K562 (cell line): ENCODE measurements around the gene TMEM131. TPM values are rescaled to one million over a fixed set of nuclear protein-coding genes. Genes with fewer than 3 reads are reported as not detected.

ENCODE experiments used
- ELF4 ChIP-seq: fragments of 450-650 bp; formaldehyde crosslinking; IDR thresholded peaks from 2 replicates; pipeline ENCODE4 v1.4.0; 2022; ENCODE audit warnings: missing genetic modification characterization
- GABPB1 ChIP-seq: sonication (generic); formaldehyde crosslinking; IDR thresholded peaks from 2 replicates; pipeline ENCODE4 v1.8.0; 2022; ENCODE audit warnings: mild to moderate bottlenecking, missing genetic modification reagents
- NKRF ChIP-seq: fragments of 450-650 bp; IDR thresholded peaks from 2 replicates; pipeline ENCODE4 v1.6.1; 2016; ENCODE audit warnings: borderline replicate concordance
- NONO ChIP-seq, 2 experiments: fragments of 200-400 bp in 1 of 2; fragments of 450-650 bp in 1 of 2; formaldehyde crosslinking in 1 of 2; IDR thresholded peaks; 2 replicates each; pipeline ENCODE4 v1.6.1; 2017; ENCODE audit warnings: low read depth in 2 of 2, mild to moderate bottlenecking in 2 of 2, moderate library complexity in 2 of 2, low read length in 1 of 2
- NRF1 ChIP-seq, 2 experiments: fragments of 450-650 bp; IDR thresholded peaks in 1 of 2; conservative IDR thresholded peaks in 1 of 2; 2 replicates each; pipeline ENCODE4 v1.6.1; 2014; ENCODE audit warnings: mild to moderate bottlenecking in 2 of 2
- RHOXF2B ChIP-seq: fragments of 250-450 bp; sonication (Bioruptor Pico); conservative IDR thresholded peaks from 2 replicates; pipeline ENCODE4 v1.5.1; 2021
- SMARCA4 ChIP-seq: fragments of 450-650 bp; IDR thresholded peaks from 2 replicates; pipeline ENCODE4 v1.6.1; 2016
- SNIP1 ChIP-seq: fragments of 450-650 bp; IDR thresholded peaks from 2 replicates; pipeline ENCODE4 v1.7.1; 2017; ENCODE audit warnings: low read depth, mild to moderate bottlenecking
- SREBF2 ChIP-seq: sonication (generic); formaldehyde crosslinking; IDR thresholded peaks from 2 replicates; pipeline ENCODE4 v1.4.0; 2020; ENCODE audit warnings: mild to moderate bottlenecking, missing genetic modification reagents
- TCF7 ChIP-seq: sonication (generic); IDR thresholded peaks from 2 replicates; pipeline ENCODE4 v1.6.1; 2016; ENCODE audit warnings: antibody characterized with exemption, borderline replicate concordance
- TEAD2 ChIP-seq: fragments of 450-650 bp; IDR thresholded peaks from 2 replicates; pipeline ENCODE4 v1.6.1; 2016; ENCODE audit warnings: missing genetic modification characterization, control low read depth, missing compliant biosample characterization
- ZNF143 ChIP-seq: sonication (generic); formaldehyde crosslinking; IDR thresholded peaks from 2 replicates; pipeline ENCODE4 v1.9.0; 2022; ENCODE audit warnings: mild to moderate bottlenecking, missing genetic modification reagents
- polyA plus RNA-seq, 8 experiments: library from polyadenylated mRNA; depleted of rRNA in 4 of 8; stranded (reverse) in 5 of 8; unstranded in 3 of 8; fragments of >200 nt; fragmentation: Nextera tagmentation in 2 of 8; fragmentation: Illumina TruSeq in 1 of 8; extraction: Ambion mirVana in 2 of 8; extraction: Trizol in 1 of 8; gene quantifications; 2 replicates each; pipeline versions ENCODE4 v1.2.1 to v1.2.3, GENCODE V29; 2011 to 2014; ENCODE audit warnings: inconsistent platforms in 1 of 8, missing spikeins in 1 of 8
- total RNA-seq, 7 experiments: library from RNA; depleted of rRNA in 6 of 7; stranded (reverse); fragments of >200 nt in 6 of 7; fragmentation: Illumina TruSeq in 2 of 7; extraction: Trizol in 2 of 7; gene quantifications; 2 replicates each; pipeline versions ENCODE4 v1.2.1 to v1.2.3, GENCODE V29; 2011 to 2021; ENCODE audit warnings: low replicate concordance in 1 of 7
- TF ChIP-seq, protein P1 (sequence below): fragments of 200-600 bp; sonication (generic); IDR thresholded peaks from one replicate; pipeline ENCODE4 v1.6.1; 2012; ENCODE audit warnings: mild to moderate bottlenecking, low read depth, low read length, inconsistent platforms
- TF ChIP-seq, protein P2 (sequence below): fragments of 450-650 bp; formaldehyde crosslinking; IDR thresholded peaks from 2 replicates; pipeline ENCODE4 v1.4.0; 2022; ENCODE audit warnings: missing genetic modification characterization

The TMEM131 gene
- total and polyA plus RNA-seq, 9 of the 15 experiments (the other 6 are each of a cell fraction or from before 2014, with no cell fraction given) = 2.5 to 21.1 (median 12.4) TPM

DNA sequence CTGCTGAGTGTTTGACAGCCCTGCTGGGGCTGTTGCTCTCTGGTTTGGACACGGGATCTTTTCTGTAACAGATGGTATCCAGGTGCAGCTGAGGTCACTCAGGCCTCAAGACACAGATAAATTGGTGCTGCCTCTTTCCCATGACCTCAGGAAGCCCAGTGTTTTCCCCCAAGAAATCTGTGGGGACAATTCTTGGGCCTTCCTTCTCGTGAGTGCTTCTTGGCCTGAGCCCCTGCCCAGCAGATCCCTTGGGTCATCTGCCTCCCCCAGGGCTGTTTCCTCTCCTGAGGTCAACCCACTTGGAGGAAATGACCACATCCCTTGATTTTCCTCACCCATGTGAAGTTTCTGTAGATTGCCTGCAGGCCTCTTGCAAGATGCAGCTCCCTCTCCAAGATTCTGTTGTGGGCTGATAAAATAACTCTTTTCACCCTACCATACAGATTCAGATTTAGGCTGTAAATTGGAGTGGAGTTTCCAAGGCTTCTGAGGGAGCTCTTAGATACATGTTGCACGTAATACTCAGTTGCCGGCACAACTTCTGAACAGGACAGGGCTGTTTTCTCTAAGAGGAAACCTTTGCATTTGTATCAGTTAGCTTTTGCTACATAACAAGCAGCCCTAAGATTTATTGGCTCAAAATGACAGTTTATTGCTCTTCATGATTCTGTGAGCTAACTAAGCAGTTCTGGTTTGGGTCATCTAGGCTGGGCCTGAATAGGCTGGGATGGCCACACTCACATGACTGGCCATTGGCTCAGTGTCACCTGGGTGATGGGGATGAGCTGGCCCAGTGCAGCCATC lies 269.3 kb downstream of the TMEM131 start (continued):
- TF ChIP-seq, protein P1, sequence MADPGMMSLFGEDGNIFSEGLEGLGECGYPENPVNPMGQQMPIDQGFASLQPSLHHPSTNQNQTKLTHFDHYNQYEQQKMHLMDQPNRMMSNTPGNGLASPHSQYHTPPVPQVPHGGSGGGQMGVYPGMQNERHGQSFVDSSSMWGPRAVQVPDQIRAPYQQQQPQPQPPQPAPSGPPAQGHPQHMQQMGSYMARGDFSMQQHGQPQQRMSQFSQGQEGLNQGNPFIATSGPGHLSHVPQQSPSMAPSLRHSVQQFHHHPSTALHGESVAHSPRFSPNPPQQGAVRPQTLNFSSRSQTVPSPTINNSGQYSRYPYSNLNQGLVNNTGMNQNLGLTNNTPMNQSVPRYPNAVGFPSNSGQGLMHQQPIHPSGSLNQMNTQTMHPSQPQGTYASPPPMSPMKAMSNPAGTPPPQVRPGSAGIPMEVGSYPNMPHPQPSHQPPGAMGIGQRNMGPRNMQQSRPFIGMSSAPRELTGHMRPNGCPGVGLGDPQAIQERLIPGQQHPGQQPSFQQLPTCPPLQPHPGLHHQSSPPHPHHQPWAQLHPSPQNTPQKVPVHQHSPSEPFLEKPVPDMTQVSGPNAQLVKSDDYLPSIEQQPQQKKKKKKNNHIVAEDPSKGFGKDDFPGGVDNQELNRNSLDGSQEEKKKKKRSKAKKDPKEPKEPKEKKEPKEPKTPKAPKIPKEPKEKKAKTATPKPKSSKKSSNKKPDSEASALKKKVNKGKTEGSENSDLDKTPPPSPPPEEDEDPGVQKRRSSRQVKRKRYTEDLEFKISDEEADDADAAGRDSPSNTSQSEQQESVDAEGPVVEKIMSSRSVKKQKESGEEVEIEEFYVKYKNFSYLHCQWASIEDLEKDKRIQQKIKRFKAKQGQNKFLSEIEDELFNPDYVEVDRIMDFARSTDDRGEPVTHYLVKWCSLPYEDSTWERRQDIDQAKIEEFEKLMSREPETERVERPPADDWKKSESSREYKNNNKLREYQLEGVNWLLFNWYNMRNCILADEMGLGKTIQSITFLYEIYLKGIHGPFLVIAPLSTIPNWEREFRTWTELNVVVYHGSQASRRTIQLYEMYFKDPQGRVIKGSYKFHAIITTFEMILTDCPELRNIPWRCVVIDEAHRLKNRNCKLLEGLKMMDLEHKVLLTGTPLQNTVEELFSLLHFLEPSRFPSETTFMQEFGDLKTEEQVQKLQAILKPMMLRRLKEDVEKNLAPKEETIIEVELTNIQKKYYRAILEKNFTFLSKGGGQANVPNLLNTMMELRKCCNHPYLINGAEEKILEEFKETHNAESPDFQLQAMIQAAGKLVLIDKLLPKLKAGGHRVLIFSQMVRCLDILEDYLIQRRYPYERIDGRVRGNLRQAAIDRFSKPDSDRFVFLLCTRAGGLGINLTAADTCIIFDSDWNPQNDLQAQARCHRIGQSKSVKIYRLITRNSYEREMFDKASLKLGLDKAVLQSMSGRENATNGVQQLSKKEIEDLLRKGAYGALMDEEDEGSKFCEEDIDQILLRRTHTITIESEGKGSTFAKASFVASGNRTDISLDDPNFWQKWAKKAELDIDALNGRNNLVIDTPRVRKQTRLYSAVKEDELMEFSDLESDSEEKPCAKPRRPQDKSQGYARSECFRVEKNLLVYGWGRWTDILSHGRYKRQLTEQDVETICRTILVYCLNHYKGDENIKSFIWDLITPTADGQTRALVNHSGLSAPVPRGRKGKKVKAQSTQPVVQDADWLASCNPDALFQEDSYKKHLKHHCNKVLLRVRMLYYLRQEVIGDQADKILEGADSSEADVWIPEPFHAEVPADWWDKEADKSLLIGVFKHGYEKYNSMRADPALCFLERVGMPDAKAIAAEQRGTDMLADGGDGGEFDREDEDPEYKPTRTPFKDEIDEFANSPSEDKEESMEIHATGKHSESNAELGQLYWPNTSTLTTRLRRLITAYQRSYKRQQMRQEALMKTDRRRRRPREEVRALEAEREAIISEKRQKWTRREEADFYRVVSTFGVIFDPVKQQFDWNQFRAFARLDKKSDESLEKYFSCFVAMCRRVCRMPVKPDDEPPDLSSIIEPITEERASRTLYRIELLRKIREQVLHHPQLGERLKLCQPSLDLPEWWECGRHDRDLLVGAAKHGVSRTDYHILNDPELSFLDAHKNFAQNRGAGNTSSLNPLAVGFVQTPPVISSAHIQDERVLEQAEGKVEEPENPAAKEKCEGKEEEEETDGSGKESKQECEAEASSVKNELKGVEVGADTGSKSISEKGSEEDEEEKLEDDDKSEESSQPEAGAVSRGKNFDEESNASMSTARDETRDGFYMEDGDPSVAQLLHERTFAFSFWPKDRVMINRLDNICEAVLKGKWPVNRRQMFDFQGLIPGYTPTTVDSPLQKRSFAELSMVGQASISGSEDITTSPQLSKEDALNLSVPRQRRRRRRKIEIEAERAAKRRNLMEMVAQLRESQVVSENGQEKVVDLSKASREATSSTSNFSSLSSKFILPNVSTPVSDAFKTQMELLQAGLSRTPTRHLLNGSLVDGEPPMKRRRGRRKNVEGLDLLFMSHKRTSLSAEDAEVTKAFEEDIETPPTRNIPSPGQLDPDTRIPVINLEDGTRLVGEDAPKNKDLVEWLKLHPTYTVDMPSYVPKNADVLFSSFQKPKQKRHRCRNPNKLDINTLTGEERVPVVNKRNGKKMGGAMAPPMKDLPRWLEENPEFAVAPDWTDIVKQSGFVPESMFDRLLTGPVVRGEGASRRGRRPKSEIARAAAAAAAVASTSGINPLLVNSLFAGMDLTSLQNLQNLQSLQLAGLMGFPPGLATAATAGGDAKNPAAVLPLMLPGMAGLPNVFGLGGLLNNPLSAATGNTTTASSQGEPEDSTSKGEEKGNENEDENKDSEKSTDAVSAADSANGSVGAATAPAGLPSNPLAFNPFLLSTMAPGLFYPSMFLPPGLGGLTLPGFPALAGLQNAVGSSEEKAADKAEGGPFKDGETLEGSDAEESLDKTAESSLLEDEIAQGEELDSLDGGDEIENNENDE = no peak
- TF ChIP-seq SMARCA4 (no peak), ELF4 (CRISPR knock-in tag) (no peak), GABPB1 (CRISPR knock-in tag) (no peak), TCF7 (no peak), SNIP1 (no peak), TEAD2 (tag) (no peak), RHOXF2B (CRISPR knock-in tag) (no peak), ZNF143 (CRISPR knock-in tag) (no peak), NRF1 (conservative IDR thresholded peaks at IDR 0.05 in 1 of 2, IDR thresholded peaks at IDR 0.05 in 1 of 2) (no peak), NONO (IDR thresholded peaks at IDR 0.05; ENCODE audit: low read depth in 2 of 2, low read length in 1 of 2) (no peak), NKRF (no peak), SREBF2 (CRISPR knock-in tag) (no peak)
- TF ChIP-seq, protein P2, sequence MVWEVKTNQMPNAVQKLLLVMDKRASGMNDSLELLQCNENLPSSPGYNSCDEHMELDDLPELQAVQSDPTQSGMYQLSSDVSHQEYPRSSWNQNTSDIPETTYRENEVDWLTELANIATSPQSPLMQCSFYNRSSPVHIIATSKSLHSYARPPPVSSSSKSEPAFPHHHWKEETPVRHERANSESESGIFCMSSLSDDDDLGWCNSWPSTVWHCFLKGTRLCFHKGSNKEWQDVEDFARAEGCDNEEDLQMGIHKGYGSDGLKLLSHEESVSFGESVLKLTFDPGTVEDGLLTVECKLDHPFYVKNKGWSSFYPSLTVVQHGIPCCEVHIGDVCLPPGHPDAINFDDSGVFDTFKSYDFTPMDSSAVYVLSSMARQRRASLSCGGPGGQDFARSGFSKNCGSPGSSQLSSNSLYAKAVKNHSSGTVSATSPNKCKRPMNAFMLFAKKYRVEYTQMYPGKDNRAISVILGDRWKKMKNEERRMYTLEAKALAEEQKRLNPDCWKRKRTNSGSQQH (CRISPR knock-in tag) = no peak
